ENCODE results near the gene ZNF217. TPM values are rescaled to one million over a fixed set of nuclear protein-coding genes. Genes with fewer than 3 reads are reported as not detected.
"Not testable (repeated sequence)": the region's sequence is repeated elsewhere in the genome, so short reads cannot be mapped to it uniquely, and the experiment has no call there.

The ZNF217 gene
- total RNA-seq, 1 donor from 2014 or later: 83.5 TPM

DNA sequence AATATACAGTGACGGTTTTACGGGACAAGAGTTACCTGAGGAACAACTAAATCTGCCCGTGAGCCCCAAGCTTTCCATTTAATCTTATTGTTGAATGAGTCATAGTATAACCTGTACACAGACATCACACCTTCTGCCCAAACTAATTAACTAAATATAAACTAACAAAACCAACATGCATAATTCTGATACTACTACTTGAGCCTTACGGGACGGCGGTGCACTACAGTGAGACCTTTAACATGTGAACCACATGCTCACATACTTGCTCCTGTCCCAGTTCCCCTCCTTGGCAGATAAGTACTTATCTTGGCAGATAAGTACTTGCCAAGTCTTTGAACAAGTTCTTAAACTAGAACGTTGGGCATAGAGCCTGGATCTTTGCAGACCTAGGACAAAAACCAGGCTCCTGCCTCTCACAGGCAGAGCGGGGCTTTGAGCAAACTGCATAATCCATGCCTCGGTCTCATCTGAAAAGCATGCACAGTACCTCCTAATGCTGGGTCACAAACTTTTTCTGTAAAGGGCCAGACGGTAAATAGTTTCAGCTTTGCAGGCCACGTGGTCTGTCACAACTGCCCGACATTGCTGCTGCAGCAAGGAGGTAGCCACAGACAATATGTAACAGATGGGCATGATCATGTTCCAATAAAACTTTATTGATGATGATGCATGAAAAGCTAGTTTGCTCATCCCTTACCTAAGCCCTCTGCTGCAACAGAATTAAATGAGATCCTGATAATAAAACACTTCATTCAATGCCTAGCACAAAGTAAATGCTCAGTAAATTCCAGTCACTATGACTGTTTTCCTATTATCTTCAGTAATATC is 23.0 kb downstream of the ZNF217 start:
- intact Hi-C loops (cut with micrococcal nuclease): loop anchor here (10.0 kb wide), 1 partner anchor 624 kb away; no protein-coding TSS in a partner anchor

DNA sequence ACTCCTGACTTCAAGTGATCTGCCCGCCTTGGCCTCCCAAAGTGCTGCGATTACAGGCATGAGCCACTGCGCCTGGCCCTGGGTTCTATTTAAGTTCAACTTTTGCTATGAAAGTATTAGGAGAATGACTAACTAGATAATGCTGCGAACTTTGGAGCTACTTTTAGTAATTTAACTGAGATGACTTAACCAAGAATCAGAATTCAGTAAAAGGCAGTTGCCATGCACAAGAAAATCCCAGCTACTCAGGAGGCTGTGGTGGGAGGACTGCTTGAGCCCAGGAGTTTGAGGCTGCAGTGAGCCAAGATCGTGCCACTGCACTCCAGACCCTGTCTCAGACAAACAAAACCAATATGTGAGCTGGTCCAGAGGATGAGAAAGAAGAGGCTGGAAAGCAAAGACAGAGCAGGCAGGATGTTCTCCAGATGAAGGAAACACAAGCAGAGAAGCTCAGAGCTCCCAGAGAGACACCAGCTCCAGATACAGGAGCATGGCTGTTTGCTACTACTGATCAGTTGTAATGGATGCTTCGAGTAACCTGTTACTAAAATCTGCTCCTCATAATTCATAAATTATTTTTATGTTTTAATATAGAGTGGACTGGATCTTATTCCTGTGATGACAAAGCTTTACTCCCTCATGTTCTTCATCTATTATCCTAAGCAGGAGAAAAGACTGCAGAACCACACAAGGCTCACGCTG is 23.9 kb downstream of the ZNF217 start:
- intact Hi-C loops (cut with micrococcal nuclease): loop anchor here (10.0 kb wide), 1 partner anchor 625 kb away; no protein-coding TSS in a partner anchor

DNA sequence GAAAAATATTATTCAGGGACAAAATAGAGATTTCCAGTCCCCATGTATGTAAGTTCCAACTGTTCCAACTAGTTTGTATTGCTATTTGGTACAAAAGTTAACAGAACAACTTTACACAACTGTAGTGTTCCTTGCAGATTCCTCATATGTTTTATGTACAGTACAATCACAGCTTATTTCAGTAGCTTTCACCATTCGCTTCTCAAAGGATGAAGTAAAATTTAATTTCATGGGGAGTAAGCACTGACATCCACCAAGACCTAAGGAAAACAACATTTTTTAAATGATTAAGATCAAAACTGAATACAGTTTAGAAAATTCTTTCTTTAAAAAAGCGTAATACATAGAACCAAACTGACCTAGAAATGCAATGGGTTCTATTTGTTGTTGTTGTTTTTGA is 24.6 kb downstream of the ZNF217 start:
- intact Hi-C loops (cut with micrococcal nuclease): no loop called here

DNA sequence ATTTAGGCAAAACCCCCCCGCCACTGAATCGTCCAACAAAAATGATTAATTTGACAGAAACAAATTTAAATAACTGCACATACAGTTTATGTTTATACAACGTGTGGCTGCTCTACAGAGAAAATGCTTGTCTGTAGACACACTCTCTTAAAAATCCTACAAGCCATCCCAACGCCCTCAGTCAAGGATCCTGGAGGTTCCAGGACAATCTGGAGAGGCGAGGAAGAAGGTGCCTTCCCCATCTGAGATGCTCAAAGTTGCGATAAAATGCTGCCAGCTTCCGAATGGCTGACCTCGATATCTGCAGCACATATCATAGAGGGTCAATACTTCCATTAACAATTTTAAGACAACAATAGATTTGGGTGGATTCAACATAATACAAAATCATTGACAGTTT is 25.3 kb downstream of the ZNF217 start:
- intact Hi-C loops (cut with micrococcal nuclease): no loop called here

DNA sequence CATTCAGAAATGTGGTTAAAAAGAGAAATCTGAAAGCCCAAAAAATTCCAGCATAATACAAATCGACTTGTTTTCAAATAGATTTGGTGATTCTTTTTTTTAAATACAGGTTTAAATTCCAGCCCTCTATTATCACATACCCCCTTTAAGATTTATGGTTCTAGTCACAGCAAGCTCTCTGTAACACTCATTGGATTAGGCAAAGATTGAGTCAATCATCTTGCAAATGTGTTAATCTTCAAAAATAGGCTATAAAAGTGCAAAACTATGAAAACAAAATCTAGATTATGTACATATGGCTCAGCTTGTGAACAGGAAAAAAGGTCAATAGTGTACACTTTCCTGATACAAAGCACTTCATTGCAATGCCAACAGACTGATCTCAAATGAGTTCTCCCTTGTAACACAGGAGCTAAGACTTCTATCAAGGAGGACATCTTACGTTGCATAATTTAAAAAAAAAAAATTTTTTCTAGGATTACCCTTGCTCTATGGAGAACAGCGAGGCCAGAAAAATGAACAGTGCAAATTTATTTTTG is 26.2 kb downstream of the ZNF217 start:
- intact Hi-C loops (cut with micrococcal nuclease): no loop called here

DNA sequence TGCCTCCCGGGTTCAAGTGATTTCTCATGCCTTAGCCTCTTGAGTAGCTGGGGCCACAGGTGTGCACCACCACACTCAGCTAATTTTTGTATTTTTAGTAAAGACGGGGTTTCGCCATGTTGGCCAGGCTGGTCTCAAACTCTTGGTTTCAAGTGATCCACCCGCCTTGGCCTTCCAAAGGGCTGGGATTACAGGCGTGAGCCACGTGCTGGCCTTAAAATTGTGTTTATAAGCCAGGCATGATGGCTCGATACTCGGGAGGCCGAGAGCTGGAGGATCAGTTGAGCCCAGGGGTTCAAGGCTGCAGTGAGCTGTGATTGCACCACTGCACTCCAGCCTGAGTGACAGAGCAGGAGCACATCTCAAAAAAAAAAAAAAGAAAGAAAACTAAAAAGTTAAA is 27.0 kb downstream of the ZNF217 start:
- intact Hi-C loops (cut with micrococcal nuclease): not testable (repeated sequence)

DNA sequence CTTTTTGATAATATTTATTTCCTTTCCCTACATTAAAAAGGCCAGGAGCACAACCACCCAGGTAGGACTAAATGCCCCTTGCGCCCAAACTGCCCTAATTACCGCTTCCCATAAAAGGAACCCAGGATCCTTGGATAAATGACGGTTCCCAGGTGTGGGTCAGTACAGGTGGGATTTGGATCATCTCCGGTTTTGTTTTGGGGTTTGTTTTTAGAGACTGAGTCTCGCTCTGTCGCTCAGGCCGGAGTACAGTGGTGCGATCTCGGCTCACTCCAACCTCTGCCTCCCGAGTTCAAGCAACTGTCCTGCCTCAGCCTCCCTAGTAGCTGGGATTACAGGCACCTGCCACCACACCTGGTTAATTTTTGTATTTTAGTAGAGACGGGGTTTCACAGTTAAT is 28.4 kb downstream of the ZNF217 start:
- intact Hi-C loops (cut with micrococcal nuclease): no loop called here

DNA sequence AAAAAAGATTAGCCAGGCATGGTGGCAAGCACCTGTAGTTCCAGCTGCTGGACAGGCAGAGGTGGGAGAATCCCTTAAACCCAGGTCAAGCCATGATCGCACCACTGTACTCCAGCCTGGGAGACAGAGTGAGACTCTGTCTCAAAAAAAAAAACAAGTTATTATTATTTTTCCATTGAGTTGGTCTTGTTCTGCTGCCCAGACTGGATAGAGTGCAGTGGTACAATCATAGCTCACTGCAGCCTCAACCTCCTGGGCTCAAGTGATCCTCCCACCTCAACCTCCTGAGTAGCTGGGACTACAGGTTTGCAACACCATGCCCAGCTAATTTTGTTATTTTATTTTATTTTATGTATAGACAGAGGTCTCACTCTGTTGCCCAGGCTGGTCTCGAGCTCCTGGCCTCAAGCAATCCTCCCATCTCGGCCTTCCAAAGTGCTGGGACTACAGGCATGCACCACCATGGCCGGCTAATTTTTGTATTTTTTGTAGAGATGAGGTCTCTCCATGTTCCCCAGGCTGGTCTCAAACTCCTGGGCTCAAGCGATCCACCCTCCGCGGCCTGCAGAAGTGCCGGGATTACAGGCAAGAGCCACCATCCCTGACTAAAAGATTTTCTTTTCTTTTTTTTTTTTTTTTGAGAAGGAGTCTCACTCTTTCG is 31.4 kb downstream of the ZNF217 start:
- intact Hi-C loops (cut with micrococcal nuclease): not testable (repeated sequence)

DNA sequence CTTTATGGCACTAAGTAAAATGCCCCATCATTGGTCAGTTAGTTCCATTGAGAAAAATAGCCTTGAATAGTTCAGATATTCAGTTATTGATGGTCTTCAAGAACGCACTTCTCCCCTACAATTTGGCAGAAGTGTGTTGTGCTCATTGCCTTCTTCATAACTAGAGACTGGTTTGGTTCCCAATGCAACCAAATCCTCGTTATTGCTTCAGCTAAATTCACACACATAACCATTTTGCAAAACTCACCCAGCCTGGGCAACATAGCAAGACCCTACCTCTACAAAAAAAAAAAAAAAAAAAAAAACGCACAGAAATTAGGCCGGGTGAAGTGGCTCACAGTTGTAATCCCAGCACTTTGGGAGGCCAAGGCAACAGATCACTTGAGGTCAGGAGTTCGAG is 32.1 kb downstream of the ZNF217 start:
- intact Hi-C loops (cut with micrococcal nuclease): no loop called here

DNA sequence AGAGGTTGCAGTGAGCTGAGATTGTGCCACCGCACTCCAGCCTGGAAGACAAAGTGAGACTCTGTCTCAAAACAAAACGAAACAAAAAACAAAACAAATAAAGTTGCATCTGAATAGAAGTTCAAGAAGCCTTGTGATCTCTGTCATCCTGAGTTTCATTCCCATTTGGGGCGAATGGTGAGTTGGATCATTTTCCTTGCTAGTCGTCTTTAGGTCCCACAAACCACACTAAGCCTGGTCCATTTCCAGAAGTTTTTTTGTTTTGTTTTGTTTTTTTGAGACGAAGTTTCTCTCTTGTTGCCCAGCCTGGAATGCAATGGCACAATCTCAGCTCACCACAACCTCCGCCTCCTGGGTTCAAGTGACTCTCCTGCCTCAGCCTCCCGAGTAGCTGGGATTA is 33.8 kb downstream of the ZNF217 start:
- intact Hi-C loops (cut with micrococcal nuclease): no loop called here

DNA sequence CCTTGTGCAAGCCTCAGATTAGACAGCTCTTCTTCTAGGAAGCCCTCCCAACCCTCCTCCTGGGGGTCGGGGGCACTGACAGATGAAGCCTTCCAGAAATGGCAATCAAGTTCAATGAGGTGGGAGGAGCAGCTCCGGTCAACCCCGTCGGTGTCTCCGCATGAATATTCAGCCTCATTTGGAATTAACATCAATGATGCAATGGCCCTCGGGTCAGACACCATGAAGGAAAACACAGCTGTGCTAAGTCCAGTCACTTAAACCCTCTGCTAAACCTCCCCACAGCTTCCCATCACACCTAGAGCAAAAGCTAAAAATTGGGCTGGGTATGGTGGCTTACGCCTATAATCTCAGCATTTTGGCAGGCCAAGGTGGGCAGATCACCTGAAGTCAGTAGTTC is 36.5 kb downstream of the ZNF217 start:
- intact Hi-C loops (cut with micrococcal nuclease): no loop called here

DNA sequence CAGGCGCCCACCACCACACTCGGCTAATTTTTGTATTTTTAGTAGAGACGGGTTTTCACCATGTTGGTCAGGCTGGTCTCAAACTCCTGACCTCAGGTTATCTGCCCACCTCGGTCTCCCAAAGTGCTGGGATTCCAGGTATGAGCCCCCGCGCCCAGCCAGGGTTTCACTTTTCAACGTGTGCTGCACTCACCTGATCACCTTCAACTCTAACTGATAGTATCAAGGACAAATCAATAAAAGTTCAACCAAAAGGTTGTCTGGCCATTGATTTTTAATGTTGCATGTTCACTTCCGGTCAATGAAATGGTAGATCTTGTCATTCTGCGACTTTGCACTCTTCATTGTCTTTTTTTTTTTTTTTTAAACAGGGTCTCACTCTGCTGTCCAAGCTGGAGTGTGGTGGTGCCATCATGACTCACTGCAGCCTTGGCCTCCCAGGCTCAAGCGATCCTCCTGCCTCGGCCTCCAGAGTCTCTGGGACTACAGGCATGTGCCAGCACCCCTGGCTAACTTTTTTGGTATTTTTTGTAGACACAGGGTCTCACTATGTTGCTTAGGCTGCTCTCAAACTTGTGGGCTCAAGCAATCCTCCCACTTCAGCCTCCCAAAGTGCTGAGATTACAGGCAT is 37.3 kb downstream of the ZNF217 start:
- intact Hi-C loops (cut with micrococcal nuclease): no loop called here

DNA sequence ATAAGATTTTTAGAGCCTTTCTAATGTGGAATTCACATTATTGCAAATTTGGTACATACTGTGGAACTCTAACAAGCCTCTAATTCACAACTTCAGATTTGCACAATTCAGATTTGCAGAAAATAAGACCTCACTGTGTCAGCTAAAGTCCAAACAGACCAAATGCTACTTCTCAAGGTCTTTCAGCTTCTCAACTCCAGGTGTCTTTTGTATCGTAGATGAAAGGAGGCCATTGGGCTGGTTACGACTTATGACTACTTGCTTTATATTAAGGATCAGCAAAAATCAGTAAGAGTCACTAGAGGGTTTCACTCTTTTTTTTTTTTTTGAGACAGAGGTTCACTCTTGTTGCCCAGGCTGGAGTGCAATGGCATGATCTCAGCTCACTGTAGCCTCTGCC is 37.8 kb downstream of the ZNF217 start:
- intact Hi-C loops (cut with micrococcal nuclease): no loop called here

DNA sequence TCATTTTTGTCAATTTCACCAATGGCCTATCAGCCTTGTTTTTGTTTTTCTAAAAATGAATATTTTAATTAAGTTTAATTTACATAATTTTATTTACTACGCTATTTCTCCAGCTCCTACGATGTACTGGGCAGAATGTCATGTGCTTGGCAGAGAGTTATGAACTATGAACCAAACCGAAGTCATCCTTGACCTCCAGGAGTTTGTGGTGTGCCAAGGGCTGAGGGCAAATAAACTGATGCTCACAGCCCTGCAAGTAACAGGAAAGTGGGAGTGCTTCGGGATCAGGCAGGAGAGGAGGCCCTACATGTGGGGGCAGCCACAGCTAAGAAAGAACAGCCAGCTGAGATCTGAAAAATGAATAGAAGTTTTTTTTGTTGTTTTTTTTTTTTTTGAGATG is 38.6 kb downstream of the ZNF217 start:
- intact Hi-C loops (cut with micrococcal nuclease): no loop called here

DNA sequence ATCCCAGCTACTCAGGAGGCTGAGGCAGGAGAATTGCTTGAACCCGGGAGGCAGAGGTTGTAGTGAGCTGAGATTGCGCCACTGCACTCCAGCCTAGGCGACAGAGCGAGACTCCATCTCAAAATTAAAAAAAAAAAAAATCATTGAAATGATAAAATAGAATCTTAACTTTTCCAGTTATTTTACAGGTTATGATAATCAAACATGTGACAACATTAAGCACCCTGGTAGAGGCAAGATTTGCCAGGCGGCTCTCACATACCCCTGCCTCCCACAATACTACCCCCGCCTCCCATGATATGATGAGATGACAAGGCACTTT is 41.1 kb downstream of the ZNF217 start:
- intact Hi-C loops (cut with micrococcal nuclease): not testable (repeated sequence)

DNA sequence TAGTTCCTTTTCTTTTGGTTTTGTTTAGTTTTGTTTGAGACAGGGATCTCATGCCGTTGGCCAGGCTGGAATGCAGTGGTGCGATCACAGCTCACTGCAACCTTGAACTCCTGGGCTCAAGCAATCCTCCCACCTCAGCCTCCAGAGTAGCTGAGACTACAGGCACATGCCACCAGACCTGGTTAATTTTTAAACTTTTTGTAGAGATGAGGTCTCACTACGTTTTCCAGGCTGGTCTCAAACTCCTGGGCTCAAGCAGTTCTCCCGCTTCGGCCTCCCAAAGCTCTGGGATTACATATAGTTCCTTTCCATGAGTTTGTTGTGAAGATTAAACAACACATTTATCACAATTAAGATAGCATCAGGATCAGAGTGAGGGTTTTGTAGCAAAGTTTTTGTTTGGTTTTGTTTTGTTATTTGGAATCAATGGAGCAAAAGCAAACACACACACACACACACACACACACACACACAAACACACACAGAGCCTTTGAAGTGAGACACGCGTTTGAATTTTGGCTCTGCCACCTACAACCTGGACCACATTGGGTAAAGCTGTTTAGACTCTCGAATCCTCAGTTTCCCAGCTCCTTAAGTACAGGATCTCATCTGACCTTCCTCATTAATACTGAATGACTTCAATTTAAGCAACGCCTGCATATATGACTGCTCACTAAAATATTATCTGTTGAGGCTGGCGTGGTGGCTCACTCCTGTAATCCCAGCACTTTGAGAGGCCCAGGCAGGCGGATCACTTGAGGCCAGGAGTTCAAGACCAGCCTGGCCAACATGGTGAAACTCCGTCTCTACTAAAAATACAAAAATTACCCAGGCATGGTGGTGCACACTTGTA is 41.7 kb downstream of the ZNF217 start:
- intact Hi-C loops (cut with micrococcal nuclease): not testable (repeated sequence)

DNA sequence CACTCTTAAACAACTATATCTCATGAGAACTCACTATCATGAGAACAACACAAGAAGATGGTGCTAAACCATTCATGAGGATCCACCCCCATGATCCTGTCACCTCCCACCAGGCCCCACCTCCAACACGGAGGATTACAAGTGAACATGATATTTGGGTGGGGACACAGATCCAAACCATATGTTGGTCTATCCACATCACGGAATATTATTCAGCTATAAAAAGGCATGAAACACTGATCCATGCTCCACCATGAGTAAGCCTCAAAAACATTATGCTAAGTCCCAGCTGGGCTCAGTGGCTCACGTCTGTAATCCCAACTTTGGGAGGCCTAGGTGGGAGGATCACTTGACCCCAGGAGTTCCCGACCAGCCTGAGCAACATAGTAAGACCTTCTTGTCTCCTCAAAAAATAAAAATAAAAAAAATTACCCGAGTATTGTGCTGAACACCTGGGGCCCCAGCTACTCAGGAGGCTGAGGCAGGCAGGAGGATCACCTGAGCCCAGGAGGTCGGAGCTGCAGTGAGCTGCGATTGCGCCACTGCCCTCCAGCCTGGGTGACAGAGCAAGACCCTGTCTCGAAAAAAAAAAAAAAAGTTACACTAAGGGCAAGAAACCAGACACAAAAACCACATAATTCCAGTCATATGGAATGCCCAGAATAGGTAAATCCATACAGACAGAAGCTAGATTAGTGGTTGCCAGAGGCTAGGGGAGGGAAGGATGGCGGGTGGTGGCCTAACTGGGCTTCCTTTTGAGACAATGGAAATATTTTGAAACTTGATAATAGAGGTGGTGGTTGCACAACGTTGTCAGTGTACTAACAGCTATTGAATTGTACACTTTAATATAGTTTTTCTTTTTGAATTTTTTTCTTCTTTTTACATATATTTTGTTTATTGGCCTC is 43.1 kb downstream of the ZNF217 start:
- intact Hi-C loops (cut with micrococcal nuclease): no loop called here

DNA sequence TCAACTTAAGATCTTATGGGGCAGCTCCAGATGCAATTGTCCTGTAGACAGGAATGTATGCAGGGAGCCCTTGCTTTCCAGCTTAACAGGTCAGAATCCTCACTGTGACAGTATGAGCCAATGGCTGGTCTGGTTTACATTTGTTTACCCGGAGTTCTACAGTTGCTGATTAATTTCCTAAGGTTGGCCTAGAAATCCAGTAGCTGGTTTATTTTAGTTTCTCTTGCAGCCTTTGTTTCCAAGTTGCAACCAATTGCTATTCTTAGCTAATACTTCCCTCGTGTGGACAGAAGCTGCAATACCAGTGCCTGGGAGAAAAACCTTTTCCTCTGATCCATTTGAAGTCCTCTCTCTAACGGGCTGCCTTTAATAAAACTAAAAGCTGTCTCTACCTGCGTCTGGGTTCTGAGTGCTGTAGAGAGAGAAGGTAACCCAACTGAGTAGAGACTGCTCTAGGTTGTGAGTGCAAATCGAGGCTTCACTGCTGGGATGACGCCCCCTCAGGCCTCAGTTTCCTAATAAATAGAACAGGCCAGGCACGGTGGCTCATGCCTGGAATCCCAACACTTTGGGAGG is 45.9 kb downstream of the ZNF217 start:
- intact Hi-C loops (cut with micrococcal nuclease): loop anchor here (5.0 kb wide), 2 partner anchors 135 to 1235 kb away; no protein-coding TSS in a partner anchor

DNA sequence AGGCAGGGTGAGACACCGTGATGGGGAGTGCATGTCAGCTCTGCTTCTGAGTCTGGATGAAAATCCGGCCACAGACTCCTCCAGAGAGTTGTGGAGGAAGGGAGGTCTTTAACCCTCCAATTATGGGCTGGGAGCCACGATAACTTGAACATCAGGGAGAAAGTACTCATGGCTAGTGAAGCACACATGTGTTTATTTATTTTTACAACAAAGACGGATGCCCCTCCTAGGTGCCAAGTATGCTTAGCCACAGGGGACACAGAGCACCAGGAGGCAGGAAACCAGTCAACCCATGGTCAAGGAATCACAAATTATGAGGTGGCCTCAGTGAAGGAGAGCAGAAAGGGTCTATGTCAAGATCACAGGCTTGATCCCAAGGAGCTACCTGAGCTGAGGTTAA is 54.1 kb downstream of the ZNF217 start:
- intact Hi-C loops (cut with micrococcal nuclease): no loop called here

Measured in T-helper 2 cell treated with Interferon-gamma antibody and Interleukin-4, amounts not matched to agents 100 ng/mL and 5 ng/mL, for 36 hours (primary cell).